ENCODE measurements around the gene CBLB. TPM values are rescaled to one million over a fixed set of nuclear protein-coding genes. Genes with fewer than 3 reads are reported as not detected.

The CBLB gene
- total and polyA plus RNA-seq, 2 of the 4 experiments (the other 2 are of a cell fraction): 10.1 to 20.1 TPM

- Histone ChIP-seq H3K4me3 (ENCODE audit: insufficient read depth, low read depth, low read length) (no peak overlapping the region), H2BK15ac (ENCODE audit: low read depth, low read length) (peak overlapping the region; percentile 14; the same call in 1 of the 3 replicates), H3K79me1 (ENCODE audit: low read depth in 1 of 2, low read length in 2 of 2) (peaks cover 7 to 9% of the 10 kb centered on the region in 2 experiments; a peak in 2 of 4 replicates), H3K18ac (ENCODE audit: low read depth, low read length) (no peak overlapping the region; the same call in 1 of the 2 replicates), H3K23ac (ENCODE audit: low read depth, low read length) (no peak overlapping the region), H2BK120ac (ENCODE audit: low read depth, low read length) (no peak overlapping the region; the same call in 1 of the 2 replicates), H4K20me1 (ENCODE audit: insufficient read depth, low read length) (no peaks in the 10 kb centered on the region), H3K4ac (ENCODE audit: low read depth, low read length) (no peak overlapping the region), H3K4me1 (ENCODE audit: control insufficient read depth, insufficient read depth, low read length) (peaks cover 4% of the 10 kb centered on the region; the same call in 1 of the 2 replicates), H3K9me1 (ENCODE audit: insufficient read depth, low read length) (no peaks in the 10 kb centered on the region; the same call in 1 of the 2 replicates), H2BK20ac (ENCODE audit: low read depth, low read length) (no peak overlapping the region), H3K9ac (ENCODE audit: low read depth, low read length) (no peak overlapping the region), H2AFZ (replicated peaks; ENCODE audit: low read length, poor library complexity) (no peak overlapping the region), H3K36me3 (ENCODE audit: control insufficient read depth, insufficient read depth, low read length) (no peaks in the 10 kb centered on the region), H3K4me2 (ENCODE audit: low read depth, low read length) (no peak overlapping the region), H2BK5ac (ENCODE audit: low read depth, low read length, poor library complexity, severe bottlenecking) (no peak overlapping the region), H3K27me3 (ENCODE audit: control insufficient read depth, insufficient read depth, low read length) (no peaks in the 10 kb centered on the region), H2AK9ac (replicated peaks; ENCODE audit: low read depth, low read length, poor library complexity) (no peak overlapping the region), H3K9me3 (ENCODE audit: control insufficient read depth, insufficient read depth, low read length) (no peaks in the 10 kb centered on the region), H4K8ac (ENCODE audit: low read depth in 2 of 2, low read length in 2 of 2) (no peak overlapping the region), H3K56ac (ENCODE audit: extremely low read depth, insufficient read depth, low read length) (no peak overlapping the region), H4K91ac (ENCODE audit: insufficient read depth, low read depth, low read length) (no peak overlapping the region; the same call in 1 of the 2 replicates), H4K5ac (ENCODE audit: low read depth, low read length) (no peak overlapping the region), H3K14ac (replicated peaks; ENCODE audit: low read depth, low read length) (no peak overlapping the region), H2AK5ac (ENCODE audit: low read depth, low read length) (no peak overlapping the region; the same call in 1 of the 2 replicates), H3K27ac (ENCODE audit: insufficient read depth, low read length) (no peak overlapping the region)
- POLR2A ChIA-PET (ENCODE audit: unreplicated experiment): no interaction called here
- in situ Hi-C loops (cut with MboI; ENCODE audit: low sequenced_read_pairs) (no loop called here), dilution Hi-C loops (cut with HindIII; ENCODE audit: low sequenced_read_pairs, unreplicated experiment) (no loop called here), intact Hi-C loops (cut with micrococcal nuclease) (no loop called here)
- BruUV-seq (replicated peaks): no TSS peak
- TF ChIP-seq CTCF (conservative IDR thresholded peaks at IDR 0.05; ENCODE audit: low read depth, low read length) (no peak), BHLHE40 (IDR thresholded peaks at IDR 0.05; ENCODE audit: low read depth, low read length) (no peak), MAFK (IDR thresholded peaks at IDR 0.05; ENCODE audit: low read depth, low read length) (no peak), SMC3 (IDR thresholded peaks at IDR 0.05; ENCODE audit: low read depth, low read length) (no peak), ELK1 (IDR thresholded peaks at IDR 0.05; ENCODE audit: borderline replicate concordance, low read depth, low read length) (no peak), RAD21 (IDR thresholded peaks at IDR 0.05; ENCODE audit: low read length) (no peak), USF2 (IDR thresholded peaks at IDR 0.05; ENCODE audit: low read depth, low read length) (no peak), NFE2L2 (IDR thresholded peaks at IDR 0.05; ENCODE audit: low read depth, low read length) (no peak), CHD1 (IDR thresholded peaks at IDR 0.05; ENCODE audit: low read depth, low read length) (no peak), FOS (IDR thresholded peaks at IDR 0.05; ENCODE audit: low read depth, low read length) (no peak), CEBPB (IDR thresholded peaks at IDR 0.05; ENCODE audit: low read depth, low read length) (no peak), RFX5 (IDR thresholded peaks at IDR 0.05; ENCODE audit: low read depth, low read length) (no peak), MAZ (IDR thresholded peaks at IDR 0.05; ENCODE audit: borderline replicate concordance, low read depth, low read length) (no peak), RCOR1 (IDR thresholded peaks at IDR 0.05; ENCODE audit: insufficient replicate concordance, low read length) (no peak), POLR2A (IDR thresholded peaks at IDR 0.05; ENCODE audit: low read depth, low read length) (no peak)
- ATAC-seq (ENCODE audit: low read depth) (no peak), DNase-seq (no peak)
- no CpG with 5 or more reads among the region's 6 CpGs for WGBS, 2 experiments (ENCODE audit: extremely low coverage in 2 of 2, insufficient read length in 1 of 2)
- CTCF ChIA-PET: no interaction called here
These were observed 24.8 kb downstream of the CBLB start for GRCh38 chr3:105843994-105844393.
